ENCODE results near the gene SERBP1.
A peak's percentile ranks its signal among the peaks of the same experiment; 100 is the strongest.
"Not testable (repeated sequence)": the region's sequence is repeated elsewhere in the genome, so short reads cannot be mapped to it uniquely, and the experiment has no call there.

Gene SERBP1

DNA sequence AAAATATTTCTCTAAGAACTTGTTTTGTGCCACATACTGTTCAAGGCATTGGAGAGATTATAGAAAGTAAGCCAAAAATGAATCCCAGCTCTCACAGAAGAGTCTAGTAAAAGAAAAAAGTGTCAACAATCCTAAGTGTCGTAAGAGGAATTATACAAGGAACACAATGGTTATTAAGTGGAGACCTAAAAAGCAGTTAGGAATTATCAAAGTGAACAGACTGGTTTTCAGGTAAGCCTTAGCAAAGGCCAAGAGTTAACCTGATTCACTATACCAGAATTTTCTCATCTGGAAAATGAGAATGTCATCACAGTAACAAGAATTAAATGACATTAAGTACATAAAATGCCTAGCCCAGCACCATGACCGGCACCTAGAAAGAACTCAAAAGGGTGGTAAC is 15.6 kb downstream of the SERBP1 start:
- Mint-ChIP-seq H3K36me3 (ENCODE audit: insufficient read depth) (peaks cover 99% of the 10 kb centered on the region), H3K27ac (no peak overlapping the region), H3K4me3 (no peak overlapping the region), H3K4me1 (ENCODE audit: low read depth in 2 of 2) (peaks cover 10 to 33% of the 10 kb centered on the region in 2 donors), H3K9me3 (no peaks in the 10 kb centered on the region), H3K27me3 (no peaks in the 10 kb centered on the region)
- no peak for ATAC-seq (replicated peaks)
- no peak for DNase-seq

DNA sequence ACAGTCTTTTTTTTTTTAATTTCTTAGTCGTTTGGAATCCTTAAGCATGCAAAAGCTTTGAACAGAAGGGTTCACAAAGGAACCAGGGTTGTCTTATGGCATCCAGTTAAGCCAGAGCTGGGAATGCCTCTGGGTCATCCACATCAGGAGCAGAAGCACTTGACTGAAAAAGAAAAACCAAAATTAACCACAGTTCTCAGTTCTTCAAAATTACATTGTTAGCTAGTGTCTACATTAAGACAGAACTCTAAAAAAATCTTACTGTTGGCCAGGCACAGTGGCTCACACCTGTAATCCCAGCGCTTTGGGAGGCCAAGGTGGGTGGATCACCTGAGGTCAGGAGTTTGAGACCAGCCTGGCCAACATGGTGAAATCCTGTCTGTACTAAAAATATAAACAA is 17.1 kb downstream of the SERBP1 start:
- ATAC-seq (replicated peaks); H3K27me3 Mint-ChIP-seq; H3K4me3 Mint-ChIP-seq; H3K27ac Mint-ChIP-seq; H3K9me3 Mint-ChIP-seq; DNase-seq: not testable (repeated sequence)
- peaks cover 87% of the 10 kb centered on the region for H3K36me3 Mint-ChIP-seq (ENCODE audit: insufficient read depth)
- H3K4me1 Mint-ChIP-seq (ENCODE audit: low read depth in 2 of 2), result peaks cover 4 to 34% of the 10 kb centered on the region in 2 donors

DNA sequence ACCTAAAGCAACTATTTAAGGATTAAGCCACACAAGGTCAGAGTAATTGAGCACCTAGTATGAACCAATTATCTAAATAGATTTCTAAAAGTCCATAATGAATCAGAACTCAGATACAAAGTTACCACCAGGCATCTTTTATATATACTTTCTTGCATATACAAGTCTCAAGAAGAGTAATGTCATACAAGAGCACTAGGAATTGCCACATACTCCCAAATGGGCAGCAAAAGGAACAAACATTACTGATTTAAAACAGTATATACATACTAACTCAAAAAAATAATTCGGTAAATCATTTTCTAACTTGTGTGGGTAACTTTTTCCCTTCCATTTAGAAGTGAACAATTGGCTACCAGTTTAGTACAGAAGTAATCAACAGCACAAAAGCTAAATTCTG is 22.1 kb downstream of the SERBP1 start:
- Mint-ChIP-seq H3K4me3 (no peak overlapping the region), H3K27ac (peak overlapping the region; percentile 10 to 35), H3K36me3 (ENCODE audit: insufficient read depth) (peaks cover 41% of the 10 kb centered on the region), H3K9me3 (no peaks in the 10 kb centered on the region), H3K4me1 (ENCODE audit: low read depth in 2 of 2) (peaks cover 0 to 11% of the 10 kb centered on the region in 2 donors), H3K27me3 (no peaks in the 10 kb centered on the region)
- no peak for DNase-seq
- no peak for ATAC-seq (replicated peaks)

DNA sequence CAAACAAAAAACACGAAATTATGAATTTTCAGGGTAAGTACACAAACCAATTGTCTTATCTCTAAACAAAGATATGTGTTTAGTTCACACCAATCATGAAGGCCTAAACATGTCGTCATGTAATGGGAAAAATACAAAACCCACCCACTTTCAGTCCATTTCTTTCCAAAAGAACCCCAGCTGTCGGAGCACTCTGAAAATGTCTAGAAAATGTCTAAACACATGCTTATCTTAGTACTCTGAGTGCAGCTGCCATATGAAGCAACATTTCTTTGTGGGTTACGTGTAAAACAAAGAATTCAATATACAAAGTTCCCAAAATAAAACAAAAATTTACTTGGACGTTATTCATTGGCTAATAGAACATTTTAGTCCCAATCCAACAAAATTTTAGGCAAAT is 22.7 kb downstream of the SERBP1 start:
- Mint-ChIP-seq H3K27me3 (no peaks in the 10 kb centered on the region), H3K4me3 (no peak overlapping the region), H3K4me1 (ENCODE audit: low read depth in 2 of 2) (peaks cover 0 to 11% of the 10 kb centered on the region in 2 donors), H3K27ac (peak overlapping the region in 1 of 2 donors; percentile 35), H3K36me3 (ENCODE audit: insufficient read depth) (peaks cover 35% of the 10 kb centered on the region), H3K9me3 (no peaks in the 10 kb centered on the region)
- ATAC-seq (replicated peaks) (no peak), DNase-seq (no peak)

DNA sequence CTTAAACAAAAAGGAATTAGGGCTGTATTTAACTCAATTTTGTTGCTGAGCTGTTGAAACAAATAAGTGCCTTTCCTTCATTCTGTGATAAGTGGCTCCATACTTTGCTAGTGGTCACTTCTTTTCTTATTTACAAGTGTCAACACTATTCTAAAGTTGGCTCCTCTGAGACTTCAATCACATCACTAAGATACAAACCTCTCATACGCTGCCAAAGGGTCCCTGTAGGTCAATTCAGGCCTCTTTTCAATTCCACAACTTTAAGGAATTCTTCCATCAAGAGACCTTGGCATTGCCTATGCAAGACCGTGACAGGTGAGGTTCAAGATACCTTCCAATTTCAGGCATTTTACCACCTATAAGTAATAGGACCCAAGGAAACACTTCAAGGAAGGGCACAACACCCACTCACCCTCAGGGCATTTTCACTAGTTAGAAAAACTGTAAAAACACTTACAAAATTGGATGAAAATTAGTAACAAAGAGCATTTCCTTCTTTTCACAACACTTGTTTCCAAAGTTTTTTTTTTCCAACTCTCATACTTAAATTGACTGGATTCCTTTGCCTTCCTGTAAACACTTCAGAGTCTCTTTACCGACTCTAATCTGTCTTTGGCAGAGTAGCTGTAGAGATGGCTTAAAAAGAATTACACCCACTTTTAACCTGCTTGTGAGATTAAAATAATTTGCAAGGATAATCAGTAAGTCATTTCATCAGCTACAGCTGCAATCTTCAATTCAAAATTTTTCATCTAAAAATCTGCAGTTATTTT is 24.5 kb downstream of the SERBP1 start:
- Mint-ChIP-seq H3K4me1 (ENCODE audit: low read depth in 2 of 2) (peaks cover 0 to 11% of the 10 kb centered on the region in 2 donors), H3K4me3 (no peak overlapping the region), H3K9me3 (no peaks in the 10 kb centered on the region), H3K27me3 (no peaks in the 10 kb centered on the region), H3K36me3 (ENCODE audit: insufficient read depth) (peaks cover 19% of the 10 kb centered on the region), H3K27ac (peak overlapping the region; percentile 15 to 49)
- ATAC-seq (replicated peaks), result no peak
- DNase-seq, result no peak

DNA sequence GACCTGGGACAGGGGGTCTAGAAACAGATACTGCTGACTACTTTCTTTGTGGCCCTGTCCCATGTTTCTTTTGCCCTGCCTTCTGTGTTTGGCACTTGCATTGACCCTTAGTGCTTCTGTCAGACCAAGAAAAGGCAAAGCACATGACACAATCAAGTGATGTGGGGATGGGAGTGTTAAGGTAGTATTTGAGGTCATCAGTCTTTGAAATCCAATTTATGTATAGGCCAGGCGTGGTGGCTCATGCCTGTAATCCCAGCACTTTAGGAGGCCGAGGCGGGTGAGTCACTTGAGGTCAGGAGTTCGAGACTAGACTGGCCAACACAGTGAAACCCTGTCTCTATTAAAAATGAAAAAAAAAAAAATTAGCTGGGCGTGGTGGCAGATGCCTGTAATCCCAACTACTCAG is 26.0 kb downstream of the SERBP1 start:
- Mint-ChIP-seq H3K9me3 (no peaks in the 10 kb centered on the region), H3K4me3 (no peak overlapping the region), H3K4me1 (ENCODE audit: low read depth in 2 of 2) (peaks cover 0 to 4% of the 10 kb centered on the region in 2 donors), H3K36me3 (ENCODE audit: insufficient read depth) (peaks cover 10% of the 10 kb centered on the region), H3K27me3 (no peaks in the 10 kb centered on the region), H3K27ac (no peak overlapping the region)
- ATAC-seq (replicated peaks) (no peak), DNase-seq (no peak)

DNA sequence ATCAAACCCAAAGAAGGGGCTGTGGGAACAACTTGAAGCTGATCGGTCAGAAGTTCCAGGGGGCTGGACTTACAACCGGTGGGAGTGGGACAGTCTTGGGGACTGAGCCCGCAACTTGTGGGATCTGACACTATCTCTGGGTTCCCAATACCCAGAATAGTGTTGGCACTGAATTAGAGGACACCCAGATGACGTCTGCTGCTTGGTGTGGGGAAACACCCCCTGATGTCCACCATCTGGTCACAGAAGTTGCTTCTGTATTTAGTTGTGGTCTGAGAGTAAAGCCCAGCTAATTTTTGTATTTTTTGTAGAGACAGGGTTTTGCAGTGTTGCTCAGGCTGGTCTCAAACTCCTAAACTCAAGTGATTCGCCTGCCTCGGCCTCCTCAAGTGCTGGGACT is 28.8 kb downstream of the SERBP1 start:
- no peaks in the 10 kb centered on the region for H3K27me3 Mint-ChIP-seq
- DNase-seq, result no peak
- H3K36me3 Mint-ChIP-seq (ENCODE audit: insufficient read depth), result peaks cover 10% of the 10 kb centered on the region
- ATAC-seq (replicated peaks), result no peak
- H3K4me1 Mint-ChIP-seq (ENCODE audit: low read depth in 2 of 2), result no peaks in the 10 kb centered on the region
- no peak overlapping the region for H3K4me3 Mint-ChIP-seq
- H3K27ac Mint-ChIP-seq, result no peak overlapping the region
- no peaks in the 10 kb centered on the region for H3K9me3 Mint-ChIP-seq

DNA sequence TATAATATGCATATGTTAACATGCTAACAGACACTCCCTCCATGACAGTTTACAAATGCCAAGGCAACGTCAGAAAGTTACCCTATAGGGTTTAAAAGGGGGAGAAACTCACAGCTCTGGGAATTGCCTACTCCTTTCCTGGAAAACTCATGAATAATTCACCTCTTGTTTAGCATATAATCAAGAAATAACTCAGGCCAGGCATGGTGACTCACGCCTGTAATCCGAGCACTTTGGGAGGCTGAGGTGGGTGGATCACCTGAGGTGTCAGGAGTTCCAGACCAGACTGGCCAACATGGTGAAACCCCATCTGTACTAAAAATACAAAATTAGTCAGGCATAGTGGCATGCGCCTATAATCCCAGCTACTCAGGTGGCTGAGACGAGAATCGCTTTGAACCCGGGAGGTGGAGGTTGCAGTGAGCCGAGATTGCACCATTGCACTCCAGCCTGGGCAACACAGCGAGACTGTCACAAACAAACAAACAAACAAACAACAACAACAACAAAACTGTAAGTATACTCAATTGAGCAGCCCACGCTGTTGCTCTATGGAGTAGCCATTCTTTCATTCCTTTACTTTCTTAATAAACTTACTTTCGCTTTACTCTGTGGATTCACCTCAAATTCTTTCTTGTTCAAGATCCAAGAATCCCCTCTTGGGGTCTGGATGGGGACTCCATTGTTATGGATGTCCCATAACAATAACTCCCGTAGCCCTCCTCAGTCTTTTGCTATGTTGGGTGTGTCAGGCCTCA is 30.0 kb downstream of the SERBP1 start:
- H3K4me3 Mint-ChIP-seq; H3K27me3 Mint-ChIP-seq; H3K36me3 Mint-ChIP-seq (ENCODE audit: insufficient read depth); H3K4me1 Mint-ChIP-seq (ENCODE audit: low read depth in 2 of 2); ATAC-seq (replicated peaks); H3K9me3 Mint-ChIP-seq; DNase-seq: not testable (repeated sequence)
- peak overlapping the region in 1 of 2 donors; percentile 60 for H3K27ac Mint-ChIP-seq

DNA sequence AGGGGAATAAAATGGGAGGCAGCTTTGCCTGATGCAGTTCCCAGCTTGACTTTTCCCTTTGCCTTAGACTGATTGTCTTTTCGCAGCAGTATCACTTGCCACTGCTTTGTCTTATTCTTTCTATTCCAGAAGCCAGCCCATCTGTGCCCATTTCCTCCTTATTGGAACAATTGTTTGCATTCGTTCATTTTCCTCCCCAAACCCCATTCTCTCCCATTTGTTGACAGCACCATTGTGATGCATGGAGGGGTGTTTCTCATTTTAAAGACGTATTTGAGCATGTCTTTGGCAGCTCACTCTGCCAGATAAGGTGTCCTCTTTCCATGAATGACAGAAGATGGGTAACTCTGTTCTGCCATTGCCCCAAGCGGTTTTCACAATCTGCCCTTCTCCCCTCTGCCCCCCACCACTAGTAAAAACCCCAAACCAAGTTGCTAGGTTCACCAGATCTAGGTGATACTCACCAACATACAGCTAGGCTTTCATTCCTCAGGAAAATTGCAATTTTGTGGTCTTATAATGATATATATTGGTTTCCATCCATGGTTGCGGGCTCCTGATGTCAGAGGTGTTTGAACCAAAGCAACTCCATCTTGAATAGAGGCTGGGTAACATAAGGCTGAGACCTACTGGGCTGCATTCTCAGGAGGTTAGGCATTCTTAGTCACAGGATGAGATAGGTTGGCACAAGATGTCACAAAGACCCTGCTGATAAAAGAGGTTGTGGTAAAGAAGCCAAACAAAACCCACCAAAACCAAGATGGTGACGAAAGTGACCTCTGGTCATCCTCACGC is 30.8 kb downstream of the SERBP1 start:
- DNase-seq (no peak), ATAC-seq (replicated peaks) (no peak)
- H3K36me3 Mint-ChIP-seq (ENCODE audit: insufficient read depth), result peaks cover 9% of the 10 kb centered on the region
- H3K27ac Mint-ChIP-seq, result no peak overlapping the region
- H3K9me3 Mint-ChIP-seq, result no peaks in the 10 kb centered on the region
- H3K4me3 Mint-ChIP-seq, result no peak overlapping the region
- H3K4me1 Mint-ChIP-seq (ENCODE audit: low read depth in 2 of 2), result no peaks in the 10 kb centered on the region
- H3K27me3 Mint-ChIP-seq, result no peaks in the 10 kb centered on the region

DNA sequence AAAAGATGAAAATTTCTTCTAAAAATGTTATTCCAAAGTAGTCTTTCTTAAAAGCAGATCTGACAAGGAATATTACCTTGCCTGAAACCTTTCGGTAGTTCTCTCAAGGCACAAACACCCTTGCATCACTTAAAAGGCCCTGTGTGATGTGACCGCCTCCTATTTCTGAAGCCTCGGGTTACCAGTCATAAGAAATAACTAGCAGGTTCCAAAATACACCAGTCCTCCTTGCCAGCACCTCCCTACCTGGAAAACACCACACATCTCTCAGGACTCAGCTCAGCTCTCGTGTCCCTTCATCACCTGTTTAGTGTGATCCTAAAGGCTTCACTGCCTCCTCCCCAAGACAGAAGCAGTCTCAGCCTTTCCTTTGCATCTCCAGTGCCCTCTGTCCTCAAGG is 35.7 kb downstream of the SERBP1 start:
- no peaks in the 10 kb centered on the region for H3K9me3 Mint-ChIP-seq
- H3K27ac Mint-ChIP-seq, result no peak overlapping the region
- no peaks in the 10 kb centered on the region for H3K27me3 Mint-ChIP-seq
- ATAC-seq (replicated peaks) (no peak), DNase-seq (no peak)
- no peak overlapping the region for H3K4me3 Mint-ChIP-seq
- H3K4me1 Mint-ChIP-seq (ENCODE audit: low read depth in 2 of 2), result no peaks in the 10 kb centered on the region
- peaks cover 5% of the 10 kb centered on the region for H3K36me3 Mint-ChIP-seq (ENCODE audit: insufficient read depth)

DNA sequence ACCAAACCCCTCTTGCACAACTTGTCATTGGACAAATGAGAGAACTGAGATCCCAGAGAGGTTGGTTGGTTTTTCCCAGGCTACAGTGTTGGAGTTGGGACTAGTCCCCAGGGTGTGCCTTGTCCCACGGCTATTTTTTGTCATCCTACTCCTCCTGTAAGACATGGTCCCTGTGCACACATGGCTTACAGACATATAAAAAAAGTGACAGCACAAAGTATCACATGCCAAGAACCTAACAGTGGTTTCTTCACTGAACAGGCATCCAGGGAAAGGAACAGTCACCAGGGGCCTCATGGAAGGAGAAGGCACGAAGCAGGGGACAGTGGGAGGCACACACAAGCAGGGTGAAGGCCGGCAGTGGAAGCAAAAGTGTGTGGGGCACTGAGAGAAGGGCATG is 36.5 kb downstream of the SERBP1 start:
- Mint-ChIP-seq H3K36me3 (ENCODE audit: insufficient read depth) (peaks cover 5% of the 10 kb centered on the region), H3K9me3 (no peaks in the 10 kb centered on the region), H3K4me1 (ENCODE audit: low read depth in 2 of 2) (no peaks in the 10 kb centered on the region), H3K27me3 (no peaks in the 10 kb centered on the region), H3K27ac (no peak overlapping the region), H3K4me3 (no peak overlapping the region)
- ATAC-seq (replicated peaks) (no peak), DNase-seq (no peak)

DNA sequence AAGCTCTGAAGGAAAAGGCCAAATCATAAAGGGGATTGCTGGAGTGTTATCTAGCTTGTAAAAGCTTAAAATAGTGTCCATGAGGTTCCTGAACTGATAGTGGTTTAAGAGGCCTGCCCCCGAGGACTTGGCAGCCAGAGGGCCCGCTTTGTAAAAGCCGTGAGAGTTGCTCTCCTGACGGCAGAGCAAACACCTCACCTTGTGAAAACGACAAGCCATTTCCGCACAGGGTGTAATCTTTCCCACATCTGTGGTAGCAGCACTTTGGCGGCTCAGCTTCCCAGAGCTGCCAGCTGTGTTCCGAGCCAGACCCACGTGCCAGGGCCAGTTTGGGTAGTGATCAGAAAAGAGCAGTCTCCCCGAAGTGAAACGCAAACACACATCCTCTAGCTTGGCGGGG is 37.0 kb downstream of the SERBP1 start:
- DNase-seq (no peak), ATAC-seq (replicated peaks) (peak; percentile 51)
- H3K9me3 Mint-ChIP-seq, result no peaks in the 10 kb centered on the region
- H3K4me3 Mint-ChIP-seq, result peak overlapping the region in 1 of 2 donors; percentile 21
- H3K4me1 Mint-ChIP-seq (ENCODE audit: low read depth in 2 of 2), result no peaks in the 10 kb centered on the region
- H3K27ac Mint-ChIP-seq, result no peak overlapping the region
- H3K36me3 Mint-ChIP-seq (ENCODE audit: insufficient read depth), result peaks cover 5% of the 10 kb centered on the region
- H3K27me3 Mint-ChIP-seq, result no peaks in the 10 kb centered on the region

DNA sequence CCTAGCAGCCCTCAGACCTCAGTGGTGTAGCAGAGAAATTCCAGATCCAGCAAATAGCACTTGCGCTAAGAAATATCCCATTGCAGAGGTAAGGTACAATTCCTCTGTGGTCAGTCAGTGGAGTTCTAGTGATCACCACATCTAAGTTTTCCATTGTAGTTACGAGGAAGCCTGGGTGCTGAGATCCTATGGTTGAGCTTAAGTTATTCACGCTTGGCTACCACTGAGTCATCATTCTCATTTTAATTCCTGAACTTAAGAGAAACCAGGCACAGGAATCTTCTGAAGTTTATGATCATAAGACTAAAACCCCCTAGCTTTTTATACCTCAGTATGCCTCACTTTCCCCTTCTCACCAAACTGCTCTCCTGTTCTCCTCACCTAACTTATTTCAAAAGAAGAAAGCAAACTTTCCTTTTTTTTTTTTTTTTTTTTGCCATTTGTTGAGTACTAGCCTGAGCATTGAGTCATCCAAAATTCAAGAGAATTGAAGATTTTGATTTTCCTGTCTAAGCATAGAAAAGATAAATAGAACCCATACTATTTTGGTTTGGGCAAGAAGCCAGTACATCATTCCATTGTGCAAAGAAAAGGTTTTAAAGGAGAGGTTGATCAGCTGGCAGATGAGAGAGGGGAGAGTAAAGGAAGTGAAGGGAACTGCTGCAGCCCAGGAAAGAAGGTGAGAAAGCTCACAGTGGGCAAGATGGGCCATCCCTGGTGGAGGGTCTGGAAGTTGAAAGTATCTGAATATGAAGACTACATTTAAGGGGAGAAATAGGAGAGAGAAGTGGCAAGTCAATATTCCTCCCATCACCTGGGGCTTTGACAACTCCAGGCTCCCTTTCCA is 39.9 kb downstream of the SERBP1 start:
- peak overlapping the region; percentile 3 to 57 for H3K27ac Mint-ChIP-seq
- ATAC-seq (replicated peaks) (no peak), DNase-seq (no peak)
- peaks cover 0 to 2% of the 10 kb centered on the region in 2 donors for H3K9me3 Mint-ChIP-seq
- H3K4me3 Mint-ChIP-seq, result no peak overlapping the region
- peaks cover 11% of the 10 kb centered on the region for H3K36me3 Mint-ChIP-seq (ENCODE audit: insufficient read depth)
- no peaks in the 10 kb centered on the region for H3K27me3 Mint-ChIP-seq
- no peaks in the 10 kb centered on the region for H3K4me1 Mint-ChIP-seq (ENCODE audit: low read depth in 2 of 2)

Data from effector memory CD8-positive, alpha-beta T cell (primary cell).